Activated CD4-positive, alpha-beta T cell treated with anti-CD3 and anti-CD28 coated beads, Interleukin-2, amount 50 U/mL, for 48 hours (primary cell): ENCODE data around the gene FMN1.

Experiments used
- DNase-seq, 2 experiments: peaks; one replicate each; pipeline ENCODE4 v3.0.0-alpha.2; 2020

FMN1 gene

DNA sequence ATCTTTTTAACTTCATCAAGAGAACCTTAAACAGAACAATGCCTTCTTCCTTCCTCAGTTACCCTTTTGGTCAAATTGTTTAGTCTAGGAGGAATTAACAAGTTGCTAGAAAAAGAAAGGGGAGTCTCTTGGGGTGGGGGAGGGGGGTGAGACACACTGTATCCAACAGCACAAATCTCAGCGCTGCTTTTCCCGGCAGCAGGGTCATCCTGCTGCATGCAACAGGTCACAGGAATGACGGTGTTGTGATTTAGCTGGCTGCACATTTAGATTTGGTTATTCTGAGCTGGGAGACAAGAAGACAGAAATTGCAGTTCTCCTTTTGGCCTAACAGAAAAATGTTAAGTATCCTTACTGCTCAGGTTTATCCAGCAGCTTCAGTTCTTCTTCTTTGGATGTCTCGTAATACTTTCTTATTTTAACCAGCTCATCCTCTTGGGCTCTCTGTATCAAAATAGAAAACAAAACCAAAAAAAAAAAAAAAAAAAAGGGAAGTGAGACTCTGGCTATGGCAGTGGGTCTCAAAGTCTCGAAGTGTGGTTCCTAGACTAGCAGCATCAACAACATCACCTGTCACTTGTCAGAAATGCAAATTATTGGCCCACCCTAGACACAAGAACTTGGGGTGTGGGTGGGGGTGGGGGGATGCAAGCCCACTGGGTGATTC lies 286.2 kb downstream of the FMN1 start:
- DNase-seq: no peak

GRCh38 chr15:32905481-32905880 lies 289.0 kb downstream of the FMN1 start:
- DNase-seq: no peak

DNA sequence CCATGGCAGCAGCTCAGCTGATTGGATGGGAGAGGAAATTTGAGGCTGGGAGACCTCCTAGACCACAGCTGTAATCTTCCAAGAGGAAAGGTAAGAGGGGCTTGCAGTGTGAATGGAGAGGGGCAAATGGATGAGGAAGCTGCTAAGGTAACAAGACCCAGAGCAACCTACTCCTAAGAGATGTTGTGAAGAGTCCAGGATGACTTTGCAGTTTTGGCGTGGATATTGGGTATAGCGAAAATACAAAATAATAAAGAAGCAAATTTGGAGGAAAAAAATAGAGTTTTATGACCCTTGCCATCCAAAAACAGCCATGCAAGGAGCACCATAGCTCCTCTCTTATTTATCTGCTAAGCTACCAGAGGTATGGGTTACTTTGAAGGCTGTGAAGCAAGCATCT lies 290.1 kb downstream of the FMN1 start:
- DNase-seq: no peak

- DNase-seq: no peak
Measured at GRCh38 chr15:32903591-32904290, 290.8 kb downstream of the FMN1 start.

DNA sequence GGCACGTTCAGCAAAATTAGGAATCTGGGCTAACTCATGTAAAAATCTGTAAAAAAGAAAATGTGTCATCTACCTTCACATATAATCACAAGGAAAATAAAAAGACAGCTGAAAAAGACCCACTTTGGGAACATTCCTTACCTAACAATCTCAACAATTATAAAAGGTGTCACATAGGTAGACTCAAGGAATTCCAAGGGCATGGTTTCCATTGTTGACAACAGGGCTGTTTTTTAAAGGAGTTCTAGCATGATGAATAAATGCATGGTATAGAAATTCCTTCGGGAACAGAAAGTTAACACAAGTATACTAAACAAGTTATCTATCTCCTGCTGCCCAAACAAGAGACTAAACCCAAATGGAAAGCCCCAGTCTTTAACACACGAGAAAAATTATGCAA lies 292.5 kb downstream of the FMN1 start:
- DNase-seq: no peak

GRCh38 chr15:32901192-32901591 lies 293.3 kb downstream of the FMN1 start:
- no peak for DNase-seq

GRCh38 chr15:32899126-32899596 lies 295.4 kb downstream of the FMN1 start:
- peak in 1 of 2 experiments; percentile 0 for DNase-seq

GRCh38 chr15:32898414-32898813 lies 296.1 kb downstream of the FMN1 start:
- no peak for DNase-seq

DNA sequence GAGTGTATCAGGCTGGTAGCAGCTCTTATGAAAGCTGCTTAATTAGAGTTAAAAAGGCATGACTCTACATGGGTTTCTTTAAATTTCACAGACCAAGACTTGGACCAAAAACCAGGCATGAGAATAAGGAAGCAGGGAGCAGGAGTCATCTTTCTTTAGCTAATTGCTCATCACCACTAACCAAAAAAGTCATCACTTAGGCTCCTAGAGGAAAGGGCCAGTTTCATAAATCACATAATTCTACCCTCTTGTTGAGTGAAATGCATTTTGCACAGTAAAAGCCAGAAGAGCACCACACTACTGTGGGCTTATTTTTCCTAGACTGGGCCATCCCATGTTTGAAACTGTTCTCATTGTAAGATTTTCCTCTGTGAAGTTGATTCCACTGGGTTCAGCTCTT lies 301.1 kb downstream of the FMN1 start:
- DNase-seq: no peak

DNA sequence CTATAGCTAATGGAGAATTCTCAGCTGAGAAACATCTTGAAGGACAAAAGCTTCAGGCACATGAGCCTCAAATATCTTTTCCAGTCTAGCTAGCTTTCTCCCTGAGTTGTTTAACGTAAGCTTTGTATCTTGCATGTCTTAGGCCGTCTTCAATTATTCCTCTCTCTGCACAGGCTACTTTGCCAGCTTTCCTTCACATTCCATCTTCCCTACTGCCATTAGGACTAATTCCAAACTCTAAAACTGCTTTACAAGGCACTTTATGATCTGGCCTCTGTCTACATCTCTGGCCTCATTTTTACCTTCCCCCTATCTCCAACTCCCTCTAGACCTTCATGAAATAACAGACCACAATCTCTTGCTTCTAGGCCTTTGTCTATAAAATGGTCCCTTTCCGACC lies 305.3 kb downstream of the FMN1 start:
- no peak for DNase-seq

DNA sequence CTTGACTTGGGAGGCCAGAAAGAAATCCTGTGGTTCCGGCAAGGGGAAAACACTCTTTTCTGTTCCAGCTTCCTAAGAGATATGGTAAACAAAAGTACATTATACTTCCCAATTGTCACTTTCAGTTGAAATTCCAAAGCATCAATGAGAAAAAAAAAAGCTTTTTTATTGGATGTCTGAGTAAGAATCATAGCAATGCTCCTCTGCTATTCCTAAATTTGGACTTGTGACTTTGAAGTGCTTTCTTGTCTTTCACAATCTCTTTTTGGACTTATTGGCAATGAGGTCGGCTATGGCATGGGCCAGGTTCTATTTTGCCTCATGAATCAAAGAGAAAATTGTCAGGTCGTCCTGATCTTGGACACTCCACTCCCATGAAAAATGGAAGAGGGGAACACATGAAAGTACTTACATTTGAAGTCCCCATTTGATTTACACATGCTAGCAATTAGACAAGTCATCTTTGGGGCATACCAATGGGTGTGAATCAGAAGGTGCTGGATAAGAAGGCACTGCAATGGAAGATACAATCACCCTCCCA lies 306.2 kb downstream of the FMN1 start:
- no peak for DNase-seq

DNA sequence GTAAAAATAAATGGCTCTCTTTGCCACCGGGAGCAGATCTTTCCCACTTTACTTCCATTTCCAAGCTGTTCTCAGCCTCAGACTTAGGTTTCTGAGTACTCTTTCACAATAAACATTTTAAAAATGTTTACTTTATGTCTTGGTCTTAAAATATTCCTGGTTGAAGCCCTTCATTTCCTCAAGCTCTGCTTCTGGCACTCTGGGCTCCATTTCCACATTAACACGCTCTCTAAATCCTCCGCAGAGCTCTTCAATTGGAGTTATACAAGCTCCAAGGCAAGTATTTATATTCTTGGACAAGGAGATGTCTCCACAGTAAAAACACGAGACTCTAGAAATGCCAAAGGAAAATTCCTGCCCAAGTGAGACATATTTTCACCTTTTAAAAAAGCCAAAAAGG lies 307.4 kb downstream of the FMN1 start:
- no peak for DNase-seq

DNA sequence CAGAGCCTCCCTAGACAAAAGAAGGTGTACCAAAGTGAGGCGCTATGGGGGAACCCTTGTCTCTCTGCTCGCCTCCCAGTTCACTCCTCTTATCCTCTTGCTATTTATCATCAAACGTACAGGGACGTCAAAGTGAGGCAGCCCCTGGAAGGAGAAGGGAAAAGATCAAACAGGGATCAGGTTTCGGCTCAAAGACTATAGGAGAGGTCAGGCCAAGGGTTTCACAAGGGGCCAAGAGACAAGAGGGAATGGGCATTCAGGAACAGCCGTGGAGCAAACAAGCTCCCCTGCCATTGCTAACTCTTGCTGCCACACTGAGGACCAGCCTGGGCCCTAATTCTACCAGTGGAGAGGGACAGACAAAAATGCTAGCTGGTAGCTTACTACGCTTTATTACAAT lies 308.1 kb downstream of the FMN1 start:
- no peak for DNase-seq

GRCh38 chr15:32885713-32886112 lies 308.8 kb downstream of the FMN1 start:
- no peak for DNase-seq

GRCh38 chr15:32884146-32884545 lies 310.4 kb downstream of the FMN1 start:
- no peak for DNase-seq

- DNase-seq: no peak
Measured at GRCh38 chr15:32882955-32883354, 311.6 kb downstream of the FMN1 start.

DNA sequence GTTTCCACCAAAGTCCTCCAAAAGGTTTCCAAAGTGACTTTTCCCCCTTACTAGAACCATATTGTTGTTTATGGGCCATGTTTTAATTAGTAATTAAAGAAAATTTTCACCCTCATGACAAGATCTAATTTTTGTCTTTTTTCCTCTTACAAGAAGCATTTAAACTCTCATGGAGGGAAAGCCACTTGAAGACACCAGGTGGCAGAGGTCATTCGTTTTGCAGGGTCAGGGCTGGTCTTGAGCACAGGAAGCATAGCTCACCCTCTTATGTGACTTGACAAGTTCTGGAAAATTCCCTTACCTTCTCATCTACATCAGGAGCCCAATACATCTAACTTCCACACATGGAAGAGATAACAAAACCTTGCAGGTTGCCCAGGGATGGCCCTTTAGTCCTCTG lies 313.0 kb downstream of the FMN1 start:
- DNase-seq: no peak

- no peak for DNase-seq
Measured at GRCh38 chr15:32880642-32881041, 313.9 kb downstream of the FMN1 start.

GRCh38 chr15:32879980-32880379 lies 314.5 kb downstream of the FMN1 start:
- no peak for DNase-seq

DNA sequence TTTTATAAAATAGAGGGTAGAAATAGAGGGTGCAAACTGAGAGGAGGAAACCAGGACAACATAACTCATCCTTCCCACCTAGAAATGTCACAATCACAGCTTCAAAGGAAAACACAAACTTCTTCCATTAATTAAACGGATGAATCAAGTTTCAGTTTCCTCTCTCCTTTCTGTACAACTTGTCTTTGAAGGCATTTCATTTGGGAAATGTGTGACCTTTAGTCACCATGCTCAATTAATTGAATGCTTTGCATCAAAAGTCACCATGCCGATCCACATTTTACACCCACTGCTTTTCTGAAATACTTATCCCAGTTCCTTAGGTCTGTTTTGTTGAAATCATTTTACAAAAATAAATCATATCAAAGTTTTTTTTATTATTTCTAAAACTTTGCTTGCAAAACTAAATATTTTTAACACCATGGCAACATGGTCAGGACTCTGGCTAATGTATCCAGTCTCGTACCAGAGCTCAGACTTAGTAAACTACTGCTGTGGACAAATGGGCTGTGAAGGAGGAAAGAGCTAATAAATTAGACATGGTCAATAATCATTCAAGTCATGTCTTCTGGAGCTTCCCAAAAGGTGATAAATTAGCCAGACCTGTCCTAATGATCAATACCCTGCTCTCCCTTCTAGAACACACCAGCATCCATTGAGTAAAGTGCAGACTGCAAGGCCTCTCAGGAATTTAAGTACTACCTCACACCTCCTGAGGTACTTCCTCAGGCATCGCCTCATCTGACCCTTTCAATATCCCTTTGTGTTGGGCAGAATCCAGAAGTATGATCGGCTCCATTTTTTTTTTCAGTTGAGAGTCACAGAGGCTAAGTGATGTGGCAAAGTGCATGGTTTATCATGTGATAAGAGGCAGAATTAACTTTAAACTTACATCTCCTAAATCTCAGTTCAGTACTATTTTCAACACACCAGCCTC lies 315.4 kb downstream of the FMN1 start:
- no peak for DNase-seq

DNA sequence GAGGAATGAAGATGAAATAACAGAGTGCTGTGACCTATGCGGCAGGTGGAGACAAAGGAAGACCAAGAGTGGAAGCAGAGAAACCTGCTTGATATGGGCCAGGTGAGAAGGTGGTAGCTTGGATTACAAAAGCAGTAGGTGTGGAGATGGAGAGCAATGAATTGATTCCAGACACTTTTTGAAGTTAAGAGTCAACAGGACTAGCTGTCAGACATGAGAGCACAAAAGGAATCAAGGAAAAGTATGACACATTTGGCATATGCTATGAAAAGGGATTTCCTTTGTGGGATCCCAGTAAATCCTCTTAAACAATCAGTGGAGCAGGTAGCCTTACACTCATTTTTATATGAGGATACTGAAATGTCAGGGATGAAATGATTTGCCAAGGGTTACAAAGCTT lies 316.2 kb downstream of the FMN1 start:
- no peak for DNase-seq

DNA sequence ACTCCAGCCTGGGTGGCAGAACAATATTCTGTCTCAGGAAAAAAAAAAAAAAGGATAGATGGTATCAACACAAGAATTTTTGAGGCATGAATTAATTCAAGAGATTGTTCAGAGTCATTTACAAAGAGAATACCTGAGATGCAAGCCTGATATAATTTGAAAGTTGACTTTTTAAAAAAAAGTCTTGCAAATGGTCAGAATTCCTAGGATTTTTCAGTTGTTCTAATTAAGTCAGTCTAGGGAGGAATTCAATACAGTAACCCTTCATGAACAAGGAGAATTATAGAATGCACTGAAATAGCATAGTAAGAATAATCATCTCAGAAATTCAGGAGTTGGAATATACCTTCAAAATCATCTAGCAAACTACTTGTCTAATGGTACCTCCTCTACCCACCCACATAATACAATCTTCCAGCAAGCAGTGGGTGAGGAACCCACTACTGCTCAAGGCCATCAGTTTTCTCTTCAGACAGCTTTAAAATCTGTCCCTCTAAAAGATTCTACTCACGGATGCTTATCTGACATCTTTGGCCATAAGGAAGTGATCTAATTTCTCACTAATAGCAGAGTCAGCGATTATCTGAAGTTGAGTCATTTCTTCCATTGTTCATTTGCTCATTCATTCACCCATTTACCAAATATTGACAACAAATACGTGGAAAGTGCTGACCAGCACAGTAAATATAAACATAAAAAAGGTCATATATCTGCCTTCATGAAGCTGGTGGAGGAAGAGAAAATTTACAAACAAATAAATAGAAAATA lies 317.1 kb downstream of the FMN1 start:
- DNase-seq: no peak
